Body of pancreas (tissue), 4 donors: ENCODE results near the gene RAD21L1. TPM values are rescaled to one million over a fixed set of nuclear protein-coding genes. Genes with fewer than 3 reads are reported as not detected.
A peak's percentile ranks its signal among the peaks of the same experiment; 100 is the strongest.
"Not testable (repeated sequence)": the region's sequence is repeated elsewhere in the genome, so short reads cannot be mapped to it uniquely, and the experiment has no call there.

Experiments
- ATAC-seq: fragments of 150-250 bp; one replicate; pipeline ENCODE4 v1.9.1; 2016
- DNase-seq, 4 donors: peaks; one replicate each; pipeline ENCODE4 v3.0.0-alpha.2; 2019
- H3K27ac ChIP-seq, 4 donors: fragments of 200-600 bp; sonication (generic); 1 replicate in 3 of 4; 2 replicates in 1 of 4; pipeline versions ENCODE4 v1.5.1 to v1.6.1; 2016 to 2019; ENCODE audit warnings: mild to moderate bottlenecking in 1 of 4, mixed read lengths in 1 of 4, moderate library complexity in 1 of 4
- H3K27me3 ChIP-seq, 2 donors: fragments of 200-600 bp; sonication (generic); one replicate each; pipeline ENCODE4 v1.6.0; 2016; ENCODE audit warnings: mild to moderate bottlenecking in 1 of 2
- H3K36me3 ChIP-seq, 2 donors: fragments of 200-600 bp; sonication (generic); replicated peaks in 1 of 2; 2 replicates each; pipeline ENCODE4 v1.5.1; 2016; ENCODE audit warnings: low read depth in 2 of 2; ENCODE audit not compliant: insufficient read depth in 1 of 2
- H3K4me1 ChIP-seq: fragments of 200-600 bp; sonication (generic); one replicate; pipeline ENCODE4 v1.6.0; 2016
- H3K4me3 ChIP-seq, 2 donors: fragments of 200-600 bp; sonication (generic); 1 replicate in 1 of 2; 2 replicates in 1 of 2; pipeline ENCODE4 v1.5.1; 2016 to 2019
- H3K9me3 ChIP-seq, 3 donors: fragments of 200-600 bp; sonication (generic); 1 replicate in 2 of 3; 2 replicates in 1 of 3; pipeline ENCODE4 v1.5.1; 2016
- CTCF ChIP-seq, 7 experiments: fragments of 450-650 bp in 4 of 7; fragments of 200-600 bp in 3 of 7; sonication (generic) in 3 of 7; IDR thresholded peaks; one replicate each; pipeline ENCODE4 v1.5.1; 2016 to 2019; ENCODE audit warnings: antibody characterized with exemption in 7 of 7
- POLR2A ChIP-seq, 3 donors: fragments of 450-650 bp; IDR thresholded peaks; one replicate each; pipeline ENCODE4 v1.6.1; 2016; ENCODE audit warnings: antibody characterized with exemption in 3 of 3, mild to moderate bottlenecking in 2 of 3
- WGBS, 2 donors: methylation state at CpG; one replicate each; pipeline ENCODE4 v1.1.5; 2017; 5-methylcytosine and 5-hydroxymethylcytosine counted together
- intact Hi-C: fragments of 100-400 bp; cut with DNase I; formaldehyde crosslinking; loops from one replicate; pipeline ENCODE4 v1.15.1; 2023
- total RNA-seq, 2 donors: library from RNA; depleted of rRNA; stranded (reverse); fragments of >200 nt; gene quantifications; one replicate each; pipeline ENCODE4 v1.1.0, GENCODE V29; 2016

RAD21L1 gene
- total RNA-seq, 2 donors from 2014 or later: not detected

- no peak overlapping the region for H3K27ac ChIP-seq
- no peak for TF ChIP-seq POLR2A (IDR thresholded peaks at IDR 0.05)
- H3K36me3 ChIP-seq: no peaks in the 10 kb centered on the region
- H3K4me3 ChIP-seq: no peak overlapping the region
- H3K9me3 ChIP-seq: no peaks in the 10 kb centered on the region
- ATAC-seq (no peak), DNase-seq (no peak)
- intact Hi-C loops: no loop called here
- 61 to 70% methylated on average over 11 of the region's 11 CpGs for WGBS, 2 donors
- peaks cover 0 to 3% of the 10 kb centered on the region in 2 donors for H3K27me3 ChIP-seq
- H3K4me1 ChIP-seq: no peaks in the 10 kb centered on the region
These were observed 10.3 kb upstream of the RAD21L1 start for GRCh38 chr20:1215386-1216170.

GRCh38 chr20:1216527-1217427 is 9.1 kb upstream of the RAD21L1 start:
- DNase-seq: not testable (repeated sequence)

GRCh38 chr20:1222750-1223149 is 3.1 kb upstream of the RAD21L1 start:
- DNase-seq, H3K9me3 ChIP-seq, H3K4me3 ChIP-seq, H3K36me3 ChIP-seq, H3K27ac ChIP-seq, ATAC-seq, H3K27me3 ChIP-seq, intact Hi-C loops: not testable (repeated sequence)
- H3K4me1 ChIP-seq: peaks cover 12% of the 10 kb centered on the region
- 85 to 87% methylated on average over 3 to 4 of the region's 4 CpGs for WGBS, 2 donors

More at GRCh38 chr20:1216527-1217427, 9.1 kb upstream of the RAD21L1 start:
- WGBS, 2 donors: 54 to 62% methylated on average over 11 to 18 of the region's 19 CpGs
- ATAC-seq, H3K4me1 ChIP-seq, H3K4me3 ChIP-seq, H3K9me3 ChIP-seq, H3K27ac ChIP-seq, H3K27me3 ChIP-seq, intact Hi-C loops, H3K36me3 ChIP-seq: not testable (repeated sequence)

GRCh38 chr20:1224205-1224890 is 1.5 kb upstream of the RAD21L1 start:
- Histone ChIP-seq H3K9me3 (no peaks in the 10 kb centered on the region), H3K4me3 (no peak overlapping the region), H3K36me3 (no peaks in the 10 kb centered on the region), H3K4me1 (peaks cover 12% of the 10 kb centered on the region), H3K27ac (no peak overlapping the region), H3K27me3 (peaks cover 0 to 5% of the 10 kb centered on the region in 2 donors)
- DNase-seq (no peak), ATAC-seq (no peak)
- WGBS, 2 donors: 83 to 84% methylated on average over 20 of the region's 20 CpGs
- TF ChIP-seq POLR2A (IDR thresholded peaks at IDR 0.05) (no peak), CTCF (IDR thresholded peaks at IDR 0.05) (no peak)
- intact Hi-C loops: no loop called here

GRCh38 chr20:1225263-1225782 is 521 bp upstream of the RAD21L1 start:
- Histone ChIP-seq H3K27me3 (peaks cover 0 to 5% of the 10 kb centered on the region in 2 donors), H3K9me3 (no peaks in the 10 kb centered on the region), H3K27ac (no peak overlapping the region), H3K4me1 (peaks cover 12% of the 10 kb centered on the region), H3K4me3 (peak overlapping the region in 1 of 2 donors; percentile 36), H3K36me3 (no peaks in the 10 kb centered on the region)
- no peak for TF ChIP-seq POLR2A (IDR thresholded peaks at IDR 0.05)
- no peak for TF ChIP-seq CTCF (IDR thresholded peaks at IDR 0.05)
- 4 to 6% methylated on average over 21 to 28 of the region's 30 CpGs for WGBS, 2 donors
- intact Hi-C loops: no loop called here
- DNase-seq (peak in 1 of 4 donors; percentile 79), ATAC-seq (no peak)
